Measurements from ENCODE around the gene SSMEM1.
"Not testable (repeated sequence)": the region's sequence is repeated elsewhere in the genome, so short reads cannot be mapped to it uniquely, and the experiment has no call there.

Gene SSMEM1, protein sequence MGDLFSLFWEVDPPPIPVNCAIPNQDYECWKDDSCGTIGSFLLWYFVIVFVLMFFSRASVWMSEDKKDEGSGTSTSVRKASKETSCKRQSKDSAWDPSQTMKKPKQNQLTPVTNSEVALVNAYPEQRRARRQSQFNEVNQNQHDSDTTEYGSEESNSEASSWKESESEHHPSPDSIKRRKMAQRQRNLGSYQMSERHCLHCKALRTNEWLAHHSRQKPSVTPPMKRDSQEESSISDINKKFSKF

DNA sequence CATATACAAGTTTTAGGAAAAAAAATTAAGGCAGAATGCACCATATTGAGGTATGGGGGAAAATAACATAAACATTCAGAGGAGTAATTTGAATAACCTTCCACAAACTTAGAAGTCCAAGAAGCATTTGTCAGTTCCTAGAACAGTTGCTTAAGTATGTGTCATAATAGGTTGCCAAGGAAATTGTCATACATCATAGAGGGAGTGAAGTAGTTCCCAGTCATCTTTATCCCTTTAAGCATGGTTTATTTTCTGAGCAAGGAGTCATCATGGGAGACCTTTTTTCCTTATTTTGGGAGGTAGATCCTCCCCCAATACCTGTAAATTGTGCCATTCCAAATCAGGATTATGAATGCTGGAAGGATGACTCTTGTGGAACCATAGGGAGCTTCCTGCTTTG lies at the start of gene SSMEM1:
TSS of gene SSMEM1 (plus strand) at position 219 of the 400 bp plus-strand sequence. CDS start at position 270, 51 bp downstream.
- DNase-seq (ENCODE audit: low read depth, low spot score) = no peak

DNA sequence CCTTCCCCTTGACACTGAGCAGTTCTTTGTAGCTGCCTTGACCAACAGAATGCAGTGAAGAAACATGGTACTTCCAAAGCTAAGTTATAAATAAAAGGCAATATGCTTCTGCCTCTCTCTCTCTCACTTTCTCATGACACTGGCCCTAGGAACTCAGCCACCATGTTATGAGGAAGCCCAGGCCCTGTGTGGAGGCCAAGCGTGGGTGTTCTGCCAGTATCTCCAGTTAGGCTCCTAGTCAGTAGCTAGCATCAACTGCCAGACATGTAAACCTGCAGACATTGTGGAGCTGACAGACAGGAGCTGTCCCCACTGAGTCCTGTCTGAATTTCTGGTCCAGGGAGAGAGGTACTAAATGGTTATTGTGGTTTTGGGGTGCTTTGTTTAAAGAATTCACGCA lies 47.6 kb upstream of the SSMEM1 start:
- DNase-seq (ENCODE audit: low read depth, low spot score) = no peak

DNA sequence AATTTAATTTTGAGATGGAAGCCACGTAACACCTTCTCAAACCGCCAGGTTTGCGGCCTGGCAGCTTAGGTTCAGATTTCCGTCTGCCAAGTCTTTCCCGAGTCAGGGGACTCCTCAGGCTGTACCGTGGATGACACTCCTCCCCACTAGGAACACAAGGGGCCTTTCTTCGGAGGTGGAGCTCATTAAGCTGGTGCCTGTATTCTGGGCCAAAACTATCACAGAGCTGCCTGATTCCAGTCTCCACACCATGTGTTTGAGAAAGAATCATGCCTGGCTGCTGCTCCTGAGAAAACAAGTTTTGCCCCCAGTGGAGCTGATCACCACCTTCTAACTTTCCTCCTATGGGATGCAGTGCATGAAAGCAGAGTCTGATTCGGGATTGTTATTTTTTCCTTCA lies 47.2 kb upstream of the SSMEM1 start:
- DNase-seq (ENCODE audit: low read depth, low spot score) = no peak

GRCh38 chr7:130162196-130162595 lies 45.5 kb upstream of the SSMEM1 start:
- no peak for DNase-seq (ENCODE audit: low read depth, low spot score)

GRCh38 chr7:130174237-130174959 lies 33.3 kb upstream of the SSMEM1 start:
- DNase-seq (ENCODE audit: low read depth, low spot score) = no peak

GRCh38 chr7:130178251-130178650 lies 29.4 kb upstream of the SSMEM1 start:
- DNase-seq (ENCODE audit: low read depth, low spot score) = no peak

DNA sequence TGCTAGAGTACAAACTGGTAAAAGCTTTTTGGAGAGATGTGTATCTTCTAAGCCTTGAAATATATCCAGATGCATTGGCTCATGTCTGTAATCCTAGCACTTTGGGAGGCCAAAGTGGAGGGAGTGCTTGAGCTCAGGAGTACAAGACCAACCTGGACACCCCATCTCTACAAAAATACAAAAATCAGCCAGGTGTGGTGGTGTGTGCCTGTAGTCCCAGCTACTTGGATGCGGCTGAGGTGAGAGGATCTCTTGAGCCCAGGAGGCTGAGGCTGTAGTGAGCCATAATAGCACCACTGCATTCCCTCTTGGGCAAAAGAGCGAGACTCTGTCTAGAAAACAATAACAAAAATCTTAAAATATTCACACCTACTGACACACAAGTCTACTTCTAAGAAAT lies 28.0 kb upstream of the SSMEM1 start:
- no peak for DNase-seq (ENCODE audit: low read depth, low spot score)

DNA sequence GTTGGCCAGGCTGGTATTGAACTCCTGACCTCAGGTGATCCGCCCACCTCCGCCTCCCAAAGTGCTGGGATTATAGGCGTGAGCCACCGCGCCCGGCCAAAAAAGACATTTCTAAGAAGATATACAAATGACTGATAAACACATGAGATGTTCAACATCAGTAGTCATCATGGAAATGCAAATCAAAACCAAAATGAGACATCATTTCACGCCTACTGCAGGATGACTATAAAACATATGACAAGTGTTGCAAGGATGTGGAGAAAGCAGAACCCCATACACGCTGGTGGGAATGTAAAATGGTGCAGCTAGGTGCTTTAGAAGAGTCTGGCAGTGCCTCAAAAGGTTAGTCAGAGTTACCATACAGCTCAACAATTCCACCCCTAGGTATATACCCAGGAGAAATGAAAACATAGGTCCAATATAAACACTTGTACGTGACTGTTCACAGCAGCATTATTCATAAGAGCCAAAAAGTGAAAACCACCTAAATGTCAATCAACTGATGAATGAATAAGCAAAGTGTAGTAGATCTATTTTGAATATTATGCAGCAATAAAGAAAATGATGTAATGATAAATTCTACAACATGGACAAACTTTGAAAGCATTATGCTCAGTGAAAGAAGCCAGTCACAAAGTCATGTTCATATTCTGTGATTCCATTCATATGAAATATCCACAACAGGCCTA lies 26.9 kb upstream of the SSMEM1 start:
- DNase-seq (ENCODE audit: low read depth, low spot score) = no peak

DNA sequence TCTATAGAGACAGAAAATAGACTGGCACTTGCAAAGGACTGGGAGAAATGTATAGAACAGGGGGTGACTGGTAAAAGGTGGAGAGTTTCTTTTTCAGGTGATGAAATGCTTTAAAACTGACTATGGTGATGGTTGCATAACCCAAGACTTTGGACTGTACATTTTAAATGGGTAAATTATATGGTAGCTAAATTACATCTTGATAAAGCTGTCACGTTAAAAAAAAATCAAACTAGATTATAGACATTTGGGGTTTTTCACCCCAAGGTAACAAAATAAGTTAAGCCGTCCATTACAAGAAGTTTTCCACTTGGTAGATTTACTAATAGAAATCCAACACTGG lies 26.4 kb upstream of the SSMEM1 start:
- no peak for DNase-seq (ENCODE audit: low read depth, low spot score)

GRCh38 chr7:130182990-130183389 lies 24.7 kb upstream of the SSMEM1 start:
- no peak for DNase-seq (ENCODE audit: low read depth, low spot score)

DNA sequence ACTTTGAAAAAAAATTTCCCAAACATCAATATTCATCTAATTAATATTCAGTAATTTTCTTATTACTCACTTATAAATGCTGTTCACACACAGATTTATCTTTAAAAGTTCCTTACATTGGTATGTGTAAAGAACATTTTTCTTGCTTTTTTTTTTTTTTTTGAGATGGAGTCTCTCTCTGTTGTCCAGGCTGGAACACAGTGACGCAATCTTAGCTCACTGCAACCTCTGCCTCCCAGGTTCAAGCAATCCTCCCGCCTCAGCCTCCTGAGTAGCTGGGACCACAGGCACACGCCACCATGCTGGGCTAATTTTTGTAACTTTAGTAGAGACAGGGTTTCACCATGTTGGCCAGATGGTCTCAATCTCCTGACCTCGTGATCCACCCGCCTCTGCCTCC lies 23.3 kb upstream of the SSMEM1 start:
- not testable (repeated sequence) for DNase-seq (ENCODE audit: low read depth, low spot score)

GRCh38 chr7:130187360-130187759 lies 20.3 kb upstream of the SSMEM1 start:
- no peak for DNase-seq (ENCODE audit: low read depth, low spot score)

DNA sequence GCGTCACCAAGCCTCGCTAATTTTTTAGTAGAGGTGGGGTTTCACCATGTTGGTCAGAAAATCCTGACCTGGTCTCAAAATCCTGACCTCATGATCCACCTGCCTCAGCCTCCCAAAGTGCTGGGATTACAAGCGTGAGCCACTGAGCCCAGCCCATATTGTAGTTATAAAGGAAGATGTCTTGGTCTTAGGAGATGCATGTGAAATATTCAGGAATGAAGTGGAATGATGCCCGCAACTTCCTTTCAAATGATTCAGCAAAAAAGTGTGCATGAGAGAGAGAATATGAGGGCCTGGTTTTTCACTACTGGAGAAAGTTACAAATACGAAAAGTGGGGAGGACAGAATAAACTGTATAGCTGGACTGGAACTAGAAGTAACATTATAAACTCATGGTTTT lies 18.3 kb upstream of the SSMEM1 start:
- no peak for DNase-seq (ENCODE audit: low read depth, low spot score)

GRCh38 chr7:130191791-130192190 lies 15.9 kb upstream of the SSMEM1 start:
- DNase-seq (ENCODE audit: low read depth, low spot score) = no peak

- DNase-seq (ENCODE audit: low read depth, low spot score) = no peak
These were observed 12.3 kb upstream of the SSMEM1 start for GRCh38 chr7:130195396-130195795.

DNA sequence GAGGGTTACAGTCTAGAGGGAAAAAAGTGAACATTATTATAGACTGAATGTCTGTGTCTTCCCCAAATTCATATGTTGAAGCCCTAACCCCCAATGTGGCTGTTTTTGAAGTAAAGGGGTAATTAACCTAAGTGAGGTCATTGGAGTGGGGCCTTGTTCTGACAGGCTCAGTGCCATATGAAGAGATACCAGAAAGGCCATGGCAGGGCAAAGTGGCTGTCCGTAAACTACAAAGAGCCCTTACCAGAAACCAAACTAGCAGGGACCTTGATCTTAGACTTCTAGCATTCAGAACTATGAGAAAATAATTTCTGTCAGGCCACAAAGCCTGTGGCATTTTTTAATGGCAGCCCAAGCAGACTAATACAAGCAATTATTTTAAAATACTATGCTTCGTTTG lies 11.2 kb upstream of the SSMEM1 start:
- no peak for DNase-seq (ENCODE audit: low read depth, low spot score)

GRCh38 chr7:130197094-130197493 lies 10.6 kb upstream of the SSMEM1 start:
- DNase-seq (ENCODE audit: low read depth, low spot score) = no peak

DNA sequence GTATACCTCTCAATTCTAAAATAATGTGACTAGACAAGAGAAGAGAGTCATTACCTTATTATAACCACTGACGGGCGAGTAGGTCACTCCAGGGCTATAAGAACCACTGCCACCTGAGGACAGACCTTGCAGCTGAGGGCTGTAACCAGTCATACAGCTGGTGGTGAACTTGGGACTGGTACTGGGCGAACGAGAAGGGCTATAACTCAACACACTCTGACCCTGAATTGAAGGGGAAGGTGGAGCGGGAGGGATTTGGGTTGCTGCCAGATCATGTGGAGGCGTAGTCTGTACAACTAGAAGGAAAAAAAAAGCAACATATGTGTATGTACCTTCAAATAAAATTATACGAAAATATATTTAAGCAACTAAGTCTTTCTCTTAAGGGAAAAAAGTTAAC lies 5.9 kb upstream of the SSMEM1 start:
- DNase-seq (ENCODE audit: low read depth, low spot score) = no peak

DNA sequence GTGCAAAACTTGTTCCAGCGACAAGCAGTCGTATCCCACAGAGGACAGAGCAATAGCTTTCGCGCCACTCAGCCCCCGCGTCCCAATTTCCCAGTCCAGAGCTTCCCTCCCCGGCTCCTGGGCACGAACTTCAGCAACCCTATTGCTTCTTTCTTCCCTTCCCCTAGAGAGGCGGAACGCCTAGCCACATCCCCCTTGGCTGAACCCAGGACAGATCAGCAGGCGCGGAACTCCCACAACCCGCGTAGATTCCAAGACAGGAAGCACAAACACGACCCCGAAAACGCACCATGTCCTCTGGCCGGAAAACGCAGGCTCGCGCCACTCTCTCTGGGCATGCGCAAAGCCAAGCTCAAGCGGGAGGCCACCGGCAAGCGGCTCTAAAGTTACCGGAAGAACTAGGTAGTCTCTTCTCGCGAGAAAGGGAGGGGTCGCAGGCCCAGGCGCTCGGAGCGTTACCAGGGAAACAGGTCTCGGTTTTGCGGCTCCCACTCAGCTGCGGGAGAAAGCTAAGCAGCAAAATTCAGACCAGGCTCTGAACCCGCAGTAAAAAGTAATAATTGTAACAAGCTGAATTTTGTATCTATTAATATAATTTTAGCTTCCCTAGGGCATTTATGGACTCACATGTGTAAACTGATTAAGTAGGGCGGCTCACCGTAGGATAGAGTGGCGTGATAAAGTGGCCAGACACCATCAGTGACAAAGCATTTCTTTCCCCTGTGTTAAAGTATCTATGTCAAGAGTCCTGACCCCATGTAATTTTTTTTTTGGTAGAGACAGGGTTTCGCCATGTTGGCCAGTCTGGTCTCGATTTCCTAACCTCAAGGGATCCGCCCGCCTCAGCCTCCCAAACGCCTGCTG lies 2.3 kb upstream of the SSMEM1 start, which contains the start of gene TMEM209:
TSS of gene TMEM209 (minus strand) at position 323 of the 864 bp plus-strand sequence. CDS start at position 292, 31 bp downstream.
- DNase-seq (ENCODE audit: low read depth, low spot score) = peak; percentile 88

DNA sequence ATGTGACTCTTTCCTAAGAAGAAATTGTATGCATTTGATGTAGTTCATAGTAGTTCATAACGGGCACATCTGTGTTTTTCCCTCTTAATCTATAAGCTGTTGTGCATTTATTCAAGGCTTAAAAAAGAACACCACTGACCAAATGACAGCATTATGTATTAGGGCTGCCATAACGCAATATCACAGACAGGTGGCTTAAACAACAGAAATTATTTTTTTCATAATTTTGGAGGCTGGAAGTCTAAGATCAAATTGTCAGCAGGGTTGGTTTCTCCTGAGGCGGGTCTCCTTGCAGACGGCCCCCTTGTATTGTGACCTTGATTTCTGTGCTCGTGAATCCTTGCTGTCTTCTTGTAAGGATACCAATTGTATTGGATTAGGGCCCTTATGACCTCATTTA lies 627 bp upstream of the SSMEM1 start:
- DNase-seq (ENCODE audit: low read depth, low spot score) = no peak

- DNase-seq (ENCODE audit: low read depth, low spot score) = no peak
These were observed 856 bp downstream of the SSMEM1 start for GRCh38 chr7:130208516-130208915.
